Neural cell (in vitro differentiated cells): Measurements from ENCODE around the gene RNU7-1.

Source experiments
- CTCF ChIP-seq: fragments of 450-650 bp; IDR thresholded peaks from 2 replicates; pipeline ENCODE4 v1.5.1; 2014; ENCODE audit warnings: antibody characterized with exemption, mild to moderate bottlenecking, moderate library complexity; ENCODE audit not compliant: poor library complexity, severe bottlenecking
- EP300 ChIP-seq: fragments of 450-650 bp; conservative IDR thresholded peaks from 2 replicates; pipeline ENCODE4 v1.6.1; 2014; ENCODE audit warnings: antibody characterized with exemption, mild to moderate bottlenecking, moderate library complexity; ENCODE audit not compliant: poor library complexity, severe bottlenecking
- EZH2 ChIP-seq: fragments of 200-600, 300-800 bp; shearing (Covaris generic), sonication (generic); IDR thresholded peaks from 2 replicates; pipeline ENCODE4 v1.6.1; 2014; ENCODE audit warnings: antibody characterized with exemption, low read length, borderline replicate concordance, mild to moderate bottlenecking; ENCODE audit not compliant: insufficient read depth, poor library complexity, severe bottlenecking
- POLR2AphosphoS5 ChIP-seq: IDR thresholded peaks from 2 replicates; pipeline ENCODE4 v1.6.1; 2012
- RAD21 ChIP-seq: fragments of 450-650 bp; conservative IDR thresholded peaks from 2 replicates; pipeline ENCODE4 v1.6.1; 2014; ENCODE audit warnings: antibody characterized with exemption, mild to moderate bottlenecking, moderate library complexity
- TAF1 ChIP-seq: IDR thresholded peaks from 2 replicates; pipeline ENCODE4 v1.6.1; 2012; ENCODE audit warnings: low read depth

- TF ChIP-seq RAD21 (no peak), POLR2AphosphoS5 (no peak), CTCF (no peak), TAF1 (no peak), EZH2 (no peak), EP300 (no peak)
Observed at GRCh38 chr12:6963016-6963731, 19.6 kb downstream of the RNU7-1 start.
